ENCODE measurements around the gene MYOZ1. TPM values are rescaled to one million over a fixed set of nuclear protein-coding genes. Genes with fewer than 3 reads are reported as not detected.
"Not testable (repeated sequence)": the region's sequence is repeated elsewhere in the genome, so short reads cannot be mapped to it uniquely, and the experiment has no call there.

The MYOZ1 gene
- polyA plus RNA-seq, 1 of the 3 experiments (the other 2 are of a cell fraction) = 0.26 TPM

DNA sequence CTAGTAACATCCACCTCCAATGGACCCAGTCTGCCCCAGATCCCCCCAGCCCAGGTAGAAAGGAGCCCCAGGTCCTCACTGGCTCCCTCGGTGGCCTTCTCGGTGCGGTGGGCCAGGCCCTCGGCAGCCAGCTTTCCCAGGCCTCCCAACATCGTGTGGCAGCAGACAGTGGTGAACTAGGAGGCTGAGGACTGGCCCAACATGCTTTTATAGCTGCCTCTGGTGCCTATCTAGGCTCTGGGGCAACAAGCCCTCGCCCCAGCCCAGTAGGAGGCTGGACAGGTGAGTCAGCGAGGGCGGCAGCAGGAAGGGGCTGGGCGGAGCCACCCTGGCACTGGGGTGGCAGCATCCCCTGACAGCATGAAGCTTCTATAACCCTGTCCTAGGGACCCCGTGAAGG is 22.3 kb upstream of the MYOZ1 start:
- H3K9me3 ChIP-seq; CTCF ChIA-PET; H3K9me2 ChIP-seq; H3F3A ChIP-seq (replicated peaks; ENCODE audit: insufficient read depth); H3K27me3 ChIP-seq (ENCODE audit: insufficient read depth); H3K4me1 ChIP-seq (ENCODE audit: control insufficient read depth in 1 of 2, insufficient read depth in 2 of 2, low read depth in 1 of 2, low read length in 1 of 2); H3K36me3 ChIP-seq (replicated peaks in 1 of 2; ENCODE audit: control insufficient read depth in 1 of 2, insufficient read depth in 2 of 2, low read length in 1 of 2); DNase-seq; H3K4me3 ChIP-seq (ENCODE audit: low read depth in 2 of 2, low read length in 1 of 2); POLR2A ChIA-PET; H2AFZ ChIP-seq (ENCODE audit: low read depth); H4K20me1 ChIP-seq (ENCODE audit: insufficient read depth); H3K4me2 ChIP-seq; H3K27ac ChIP-seq (ENCODE audit: low read depth in 2 of 2, low read length in 1 of 2); H3K9ac ChIP-seq; H3K79me2 ChIP-seq (ENCODE audit: insufficient read depth): not testable (repeated sequence)
- 96% methylated on average over 3 of the region's 10 CpGs for WGBS (ENCODE audit: low lambda C conversion rate)

DNA sequence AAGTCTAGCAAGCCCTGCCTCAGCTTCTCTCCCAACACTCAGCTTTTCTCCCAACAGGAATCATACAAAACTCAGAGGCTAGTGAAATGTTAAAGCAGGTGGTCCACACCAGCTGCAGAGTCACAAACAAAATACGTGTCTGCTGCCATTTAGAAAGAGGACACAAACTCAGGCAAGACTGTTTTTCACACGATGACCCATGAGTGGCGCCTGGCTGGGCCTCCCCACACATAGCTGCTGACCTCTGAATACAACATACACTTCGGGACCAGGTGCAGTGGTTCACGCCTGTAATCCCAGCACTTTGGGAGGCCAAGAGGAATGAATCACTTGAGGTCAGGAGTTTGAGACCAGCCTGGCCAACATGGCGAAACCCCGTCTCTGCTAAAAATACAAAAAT is 21.4 kb upstream of the MYOZ1 start:
- H3F3A ChIP-seq (replicated peaks; ENCODE audit: insufficient read depth); H2AFZ ChIP-seq (ENCODE audit: low read depth); H4K20me1 ChIP-seq (ENCODE audit: insufficient read depth); H3K9me3 ChIP-seq; H3K27me3 ChIP-seq (ENCODE audit: insufficient read depth); H3K4me1 ChIP-seq (ENCODE audit: control insufficient read depth in 1 of 2, insufficient read depth in 2 of 2, low read depth in 1 of 2, low read length in 1 of 2); H3K36me3 ChIP-seq (replicated peaks in 1 of 2; ENCODE audit: control insufficient read depth in 1 of 2, insufficient read depth in 2 of 2, low read length in 1 of 2); H3K79me2 ChIP-seq (ENCODE audit: insufficient read depth); POLR2A ChIA-PET; H3K9ac ChIP-seq; H3K27ac ChIP-seq (ENCODE audit: low read depth in 2 of 2, low read length in 1 of 2); CTCF ChIA-PET; DNase-seq; H3K9me2 ChIP-seq; H3K4me3 ChIP-seq (ENCODE audit: low read depth in 2 of 2, low read length in 1 of 2); H3K4me2 ChIP-seq: not testable (repeated sequence)
- WGBS (ENCODE audit: low lambda C conversion rate) = 93% methylated on average over 7 of the region's 7 CpGs

DNA sequence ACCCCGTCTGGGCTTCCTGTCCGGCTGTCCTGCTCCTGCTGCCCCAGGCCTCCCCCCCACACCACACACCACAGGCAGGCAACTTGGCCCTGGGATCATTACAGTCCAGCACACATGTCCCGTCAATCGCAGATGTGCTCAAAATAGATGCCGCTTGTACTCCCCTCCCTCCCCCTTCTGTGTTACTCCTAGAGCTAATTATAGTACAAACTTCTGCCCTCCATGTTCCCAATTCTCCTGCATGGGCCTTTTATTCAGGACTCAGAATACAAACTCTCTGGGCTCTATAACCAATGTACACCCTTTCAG is 14.7 kb upstream of the MYOZ1 start, which contains the start of gene SYNPO2L:
SYNPO2L (minus strand) TSS at position 40 of the 309 bp plus-strand sequence. CDS start 107 bp downstream, outside the sequence.
- no peak for DNase-seq
- Histone ChIP-seq H3K27ac (ENCODE audit: low read depth in 2 of 2, low read length in 1 of 2) (no peak within 1 kb of the TSS), H3K4me2 (no peak within 1 kb of the TSS), H3K9me2 (no peaks in the 10 kb centered on the region), H3F3A (replicated peaks; ENCODE audit: insufficient read depth) (peaks cover under 1% of the 10 kb centered on the region), H3K9me3 (no peaks in the 10 kb centered on the region), H3K4me1 (ENCODE audit: control insufficient read depth in 1 of 2, insufficient read depth in 2 of 2, low read depth in 1 of 2, low read length in 1 of 2) (peaks cover 0 to 4% of the 10 kb centered on the region in 2 experiments; a peak in 1 of 4 replicates), H3K9ac (no peak within 1 kb of the TSS), H3K36me3 (replicated peaks in 1 of 2; ENCODE audit: control insufficient read depth in 1 of 2, insufficient read depth in 2 of 2, low read length in 1 of 2) (no peaks in the 10 kb centered on the region), H3K4me3 (ENCODE audit: low read depth in 2 of 2, low read length in 1 of 2) (no peak within 1 kb of the TSS), H2AFZ (ENCODE audit: low read depth) (no peak within 1 kb of the TSS), H4K20me1 (ENCODE audit: insufficient read depth) (no peaks in the 10 kb centered on the region), H3K27me3 (ENCODE audit: insufficient read depth) (no peaks in the 10 kb centered on the region), H3K79me2 (ENCODE audit: insufficient read depth) (no peaks in the 10 kb centered on the region)
- WGBS (ENCODE audit: low lambda C conversion rate) = 96% methylated on average over 5 of the region's 5 CpGs
- TF ChIP-seq RXRA (IDR thresholded peaks at IDR 0.05; ENCODE audit: borderline replicate concordance, low read depth) = no peak
- TF ChIP-seq FOXM1 (IDR thresholded peaks at IDR 0.05; ENCODE audit: low read depth) = no peak
- no peak for TF ChIP-seq RCOR1 (IDR thresholded peaks at IDR 0.05; ENCODE audit: low read length)
- TF ChIP-seq, protein P1, sequence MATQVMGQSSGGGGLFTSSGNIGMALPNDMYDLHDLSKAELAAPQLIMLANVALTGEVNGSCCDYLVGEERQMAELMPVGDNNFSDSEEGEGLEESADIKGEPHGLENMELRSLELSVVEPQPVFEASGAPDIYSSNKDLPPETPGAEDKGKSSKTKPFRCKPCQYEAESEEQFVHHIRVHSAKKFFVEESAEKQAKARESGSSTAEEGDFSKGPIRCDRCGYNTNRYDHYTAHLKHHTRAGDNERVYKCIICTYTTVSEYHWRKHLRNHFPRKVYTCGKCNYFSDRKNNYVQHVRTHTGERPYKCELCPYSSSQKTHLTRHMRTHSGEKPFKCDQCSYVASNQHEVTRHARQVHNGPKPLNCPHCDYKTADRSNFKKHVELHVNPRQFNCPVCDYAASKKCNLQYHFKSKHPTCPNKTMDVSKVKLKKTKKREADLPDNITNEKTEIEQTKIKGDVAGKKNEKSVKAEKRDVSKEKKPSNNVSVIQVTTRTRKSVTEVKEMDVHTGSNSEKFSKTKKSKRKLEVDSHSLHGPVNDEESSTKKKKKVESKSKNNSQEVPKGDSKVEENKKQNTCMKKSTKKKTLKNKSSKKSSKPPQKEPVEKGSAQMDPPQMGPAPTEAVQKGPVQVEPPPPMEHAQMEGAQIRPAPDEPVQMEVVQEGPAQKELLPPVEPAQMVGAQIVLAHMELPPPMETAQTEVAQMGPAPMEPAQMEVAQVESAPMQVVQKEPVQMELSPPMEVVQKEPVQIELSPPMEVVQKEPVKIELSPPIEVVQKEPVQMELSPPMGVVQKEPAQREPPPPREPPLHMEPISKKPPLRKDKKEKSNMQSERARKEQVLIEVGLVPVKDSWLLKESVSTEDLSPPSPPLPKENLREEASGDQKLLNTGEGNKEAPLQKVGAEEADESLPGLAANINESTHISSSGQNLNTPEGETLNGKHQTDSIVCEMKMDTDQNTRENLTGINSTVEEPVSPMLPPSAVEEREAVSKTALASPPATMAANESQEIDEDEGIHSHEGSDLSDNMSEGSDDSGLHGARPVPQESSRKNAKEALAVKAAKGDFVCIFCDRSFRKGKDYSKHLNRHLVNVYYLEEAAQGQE (IDR thresholded peaks at IDR 0.05; ENCODE audit: low read depth, low read length) = no peak
- TF ChIP-seq MXI1 (IDR thresholded peaks at IDR 0.05; ENCODE audit: low read depth, low read length) = no peak
- ChIA-PET CTCF (no interaction called here), POLR2A (no interaction called here)
